Karpas-422 (cell line): Measurements from ENCODE around the gene MR1. TPM values are rescaled to one million over a fixed set of nuclear protein-coding genes. Genes with fewer than 3 reads are reported as not detected.

Experiments used
- DNase-seq: peaks from one replicate; pipeline ENCODE4 v3.0.0-alpha.2; 2015
- H2AFZ ChIP-seq: fragments of 200-600 bp; sonication (generic); 2 replicates; pipeline ENCODE4 v1.6.1; 2014; ENCODE audit warnings: antibody characterized with exemption, low read length, mixed read lengths
- H3K27ac ChIP-seq: fragments of 200-600 bp; sonication (generic); 2 replicates; pipeline ENCODE4 v1.5.1; 2014; ENCODE audit warnings: mild to moderate bottlenecking, low read length, moderate library complexity
- H3K27me3 ChIP-seq: fragments of 200-600 bp; sonication (generic); 2 replicates; pipeline ENCODE4 v1.6.1; 2014; ENCODE audit warnings: low read length, mixed read lengths
- H3K36me3 ChIP-seq: fragments of 200-600 bp; sonication (generic); 2 replicates; pipeline ENCODE4 v1.6.1; 2014; ENCODE audit warnings: low read length, mixed read lengths; ENCODE audit not compliant: insufficient read depth
- H3K4me1 ChIP-seq: fragments of 200-600 bp; sonication (generic); 2 replicates; pipeline ENCODE4 v1.6.1; 2014; ENCODE audit warnings: mild to moderate bottlenecking, low read length, mixed read lengths
- H3K4me2 ChIP-seq: fragments of 200-600 bp; sonication (generic); 2 replicates; pipeline ENCODE4 v1.6.1; 2014; ENCODE audit warnings: low read length, low read depth, mild to moderate bottlenecking; ENCODE audit not compliant: poor library complexity, severe bottlenecking
- H3K4me3 ChIP-seq: fragments of 200-600 bp; sonication (generic); 2 replicates; pipeline ENCODE4 v1.5.1; 2014; ENCODE audit warnings: mild to moderate bottlenecking, antibody characterized with exemption, low read length, mixed read lengths
- H3K79me2 ChIP-seq: fragments of 200-600 bp; sonication (generic); 2 replicates; pipeline ENCODE4 v1.6.1; 2014; ENCODE audit warnings: mild to moderate bottlenecking, low read length, mixed read lengths
- H3K9ac ChIP-seq: fragments of 200-600 bp; sonication (generic); 2 replicates; pipeline ENCODE4 v1.6.0; 2014; ENCODE audit warnings: low read length
- H3K9me2 ChIP-seq: fragments of 200-600 bp; sonication (generic), shearing (Covaris generic); replicated peaks from 2 replicates; pipeline ENCODE4 v1.6.0; 2014; ENCODE audit warnings: mild to moderate bottlenecking, low read length, moderate library complexity; ENCODE audit not compliant: insufficient read depth
- H3K9me3 ChIP-seq: fragments of 300-700, 200-600 bp; sonication (generic); 2 replicates; pipeline ENCODE4 v1.6.1; 2014; ENCODE audit warnings: low read length, mixed read lengths
- H4K20me1 ChIP-seq: fragments of 200-600 bp; sonication (generic); 2 replicates; pipeline ENCODE4 v1.6.1; 2014; ENCODE audit warnings: mild to moderate bottlenecking, antibody characterized with exemption, low read length, low read depth; ENCODE audit not compliant: insufficient read depth
- total RNA-seq: library from RNA; depleted of rRNA; stranded (reverse); fragments of >200 nt; shearing (Covaris generic); gene quantifications from 2 replicates; pipeline ENCODE4 v1.2.3, GENCODE V29; 2014; ENCODE audit warnings: low replicate concordance

MR1 gene
- total RNA-seq, 1 experiment from 2014 or later = 37.3 TPM

DNA sequence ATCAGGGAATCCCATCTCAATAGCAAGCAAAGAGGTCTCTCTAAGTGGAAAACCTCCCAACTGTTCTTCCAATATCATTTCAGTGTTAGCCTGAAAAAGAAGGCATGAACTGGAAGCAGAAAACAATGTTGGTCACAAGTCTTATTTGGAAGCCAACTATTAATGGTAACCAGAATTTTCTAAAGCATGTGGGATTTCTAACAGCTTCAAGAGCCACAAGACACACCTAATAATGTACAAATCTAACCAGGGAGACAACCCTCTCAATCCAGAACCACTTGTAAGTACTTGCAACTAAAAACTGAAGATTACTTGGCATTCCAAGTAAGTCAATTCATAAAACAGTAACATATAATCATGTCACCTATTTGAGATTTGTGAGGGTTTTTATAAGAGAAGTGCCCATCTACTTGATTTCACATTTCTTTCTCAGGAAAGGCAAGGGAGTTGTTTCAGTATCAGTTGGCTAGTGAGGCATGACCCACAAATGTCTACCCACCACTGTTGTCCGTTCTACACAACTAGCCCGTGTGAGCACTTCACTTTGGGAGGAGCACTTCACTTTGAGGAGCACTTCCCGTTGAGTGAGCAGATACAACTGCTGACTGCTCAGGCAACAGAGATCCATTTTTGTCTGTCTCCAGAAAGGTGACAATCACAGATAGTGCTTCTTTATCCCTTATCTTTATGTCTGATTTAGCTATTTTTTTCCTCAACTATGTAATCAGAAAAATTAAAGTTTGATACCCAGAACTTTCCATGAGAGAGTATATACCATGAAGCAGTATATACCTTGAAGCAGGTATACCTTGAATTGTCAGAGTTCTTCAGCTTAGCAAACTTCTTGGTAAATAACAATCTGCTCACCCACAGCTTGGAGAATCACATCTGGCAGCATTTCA is 22.2 kb upstream of the MR1 start:
- H3K9me3 ChIP-seq = no peaks in the 10 kb centered on the region
- H3K9ac ChIP-seq = no peak overlapping the region
- 0 out of 2 replicates have a peak, but pooled peaks cover 4% of the 10 kb centered on the region for H4K20me1 ChIP-seq
- no peak overlapping the region for H3K4me2 ChIP-seq
- H2AFZ ChIP-seq = no peak overlapping the region
- H3K36me3 ChIP-seq = 0 out of 2 replicates have a peak, but pooled peaks cover 3% of the 10 kb centered on the region
- DNase-seq = no peak
- no peaks in the 10 kb centered on the region for H3K27me3 ChIP-seq
- H3K27ac ChIP-seq = no peak overlapping the region
- no peak overlapping the region for H3K4me3 ChIP-seq
- H3K79me2 ChIP-seq = peaks cover 100% of the 10 kb centered on the region
- H3K9me2 ChIP-seq = no peaks in the 10 kb centered on the region
- peaks cover 18% of the 10 kb centered on the region for H3K4me1 ChIP-seq

DNA sequence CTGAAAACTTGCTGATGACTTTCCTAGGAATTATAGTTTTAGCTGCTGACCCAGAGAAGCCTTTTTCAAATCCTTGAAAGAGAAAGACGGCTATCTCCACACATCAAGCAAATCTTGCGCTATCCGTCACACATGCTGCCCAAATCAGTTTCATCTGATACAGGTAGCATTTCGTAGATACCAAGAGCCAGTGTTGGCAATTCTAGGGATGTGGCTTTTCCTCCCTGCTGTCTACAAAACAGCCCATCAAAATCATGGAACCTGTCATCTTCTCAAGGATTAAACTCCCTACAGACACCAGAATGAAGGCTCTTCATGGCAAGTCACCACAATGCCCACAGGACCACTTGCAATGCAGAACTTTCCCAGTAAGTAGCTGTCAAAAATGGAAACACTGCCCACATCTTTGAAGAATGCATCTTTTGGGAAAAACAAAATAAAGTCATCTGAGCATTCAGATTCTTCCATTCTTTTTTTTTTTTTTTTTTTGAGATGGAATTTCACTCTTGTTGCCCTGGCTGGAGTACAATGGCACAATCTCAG is 21.5 kb upstream of the MR1 start:
- Histone ChIP-seq H3K36me3 (peaks cover 4% of the 10 kb centered on the region; the same call in 1 of the 2 replicates), H3K4me2 (no peak overlapping the region), H3K9me3 (no peaks in the 10 kb centered on the region), H3K4me3 (no peak overlapping the region), H3K4me1 (peaks cover 14% of the 10 kb centered on the region), H3K79me2 (peaks cover 99% of the 10 kb centered on the region), H3K27me3 (no peaks in the 10 kb centered on the region), H3K9ac (no peak overlapping the region), H3K27ac (no peak overlapping the region), H2AFZ (no peak overlapping the region), H4K20me1 (0 out of 2 replicates have a peak, but pooled peaks cover 4% of the 10 kb centered on the region), H3K9me2 (no peaks in the 10 kb centered on the region)
- no peak for DNase-seq

DNA sequence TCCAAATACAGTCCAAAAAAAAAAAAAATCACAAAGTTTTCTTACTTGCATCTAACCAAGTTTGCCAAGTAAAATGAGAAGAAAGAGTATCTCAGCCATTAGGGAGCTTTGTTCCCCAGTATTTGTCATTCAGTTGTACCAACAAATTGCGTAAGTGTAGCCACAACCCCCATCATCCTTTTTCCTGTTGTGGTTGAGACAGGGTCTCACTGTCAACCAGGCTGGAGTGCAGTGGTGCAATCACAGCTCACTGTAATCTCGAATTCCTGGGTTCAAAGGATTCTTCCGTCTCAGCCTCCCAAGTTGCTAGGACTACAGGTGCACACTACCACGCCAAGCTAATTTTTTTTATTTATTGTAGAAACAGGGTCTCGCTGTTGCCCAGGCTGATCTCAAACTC is 20.6 kb upstream of the MR1 start:
- Histone ChIP-seq H3K4me1 (peaks cover 9% of the 10 kb centered on the region), H3K79me2 (peaks cover 99% of the 10 kb centered on the region), H3K4me3 (no peak overlapping the region), H3K27me3 (no peaks in the 10 kb centered on the region), H3K27ac (no peak overlapping the region), H2AFZ (no peak overlapping the region), H3K9me2 (no peaks in the 10 kb centered on the region), H3K36me3 (peaks cover 11% of the 10 kb centered on the region), H3K9me3 (no peaks in the 10 kb centered on the region), H4K20me1 (0 out of 2 replicates have a peak, but pooled peaks cover 4% of the 10 kb centered on the region), H3K9ac (no peak overlapping the region), H3K4me2 (no peak overlapping the region)
- no peak for DNase-seq

DNA sequence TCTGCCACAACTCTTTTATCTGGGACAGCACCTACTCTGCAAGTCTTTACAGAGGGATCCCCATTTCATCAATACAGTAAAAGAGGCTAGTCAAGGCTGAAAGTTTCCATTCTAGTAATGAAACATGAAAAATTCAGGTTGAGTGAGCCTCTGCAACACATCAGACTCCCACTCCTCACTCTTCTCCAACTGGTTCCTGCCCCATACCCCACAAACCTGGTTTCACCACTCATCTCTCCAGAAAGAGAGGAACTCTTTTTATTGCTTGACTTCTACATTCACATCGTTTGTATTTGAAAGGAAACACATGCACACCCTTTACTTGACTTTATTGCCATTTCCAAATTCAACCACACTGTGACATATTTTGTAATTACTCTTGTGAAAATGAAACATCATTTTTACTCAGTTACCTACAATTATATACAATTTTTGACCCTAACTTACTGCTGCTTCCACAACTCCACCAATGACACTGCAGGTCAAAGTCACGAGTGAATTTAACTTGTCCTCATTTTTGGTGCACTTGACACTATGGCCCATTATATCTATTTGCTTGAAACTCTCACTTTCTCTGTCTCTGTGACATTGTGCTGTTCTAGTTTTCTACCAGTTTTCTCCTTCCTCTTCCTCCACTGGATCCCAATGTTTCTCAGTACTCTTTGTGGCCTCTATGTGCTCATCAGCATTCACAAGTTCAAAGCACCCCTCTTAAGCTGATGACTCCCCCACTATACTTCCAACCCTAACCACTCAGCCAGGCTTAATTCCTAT is 19.1 kb upstream of the MR1 start:
- Histone ChIP-seq H3K9ac (no peak overlapping the region), H3K36me3 (peaks cover 20% of the 10 kb centered on the region), H3K4me2 (no peak overlapping the region), H3K79me2 (peaks cover 98% of the 10 kb centered on the region), H3K9me2 (no peaks in the 10 kb centered on the region), H3K27ac (no peak overlapping the region), H3K4me1 (peaks cover 15% of the 10 kb centered on the region), H3K27me3 (no peaks in the 10 kb centered on the region), H4K20me1 (0 out of 2 replicates have a peak, but pooled peaks cover 16% of the 10 kb centered on the region), H3K4me3 (no peak overlapping the region), H2AFZ (no peak overlapping the region), H3K9me3 (no peaks in the 10 kb centered on the region)
- no peak for DNase-seq

DNA sequence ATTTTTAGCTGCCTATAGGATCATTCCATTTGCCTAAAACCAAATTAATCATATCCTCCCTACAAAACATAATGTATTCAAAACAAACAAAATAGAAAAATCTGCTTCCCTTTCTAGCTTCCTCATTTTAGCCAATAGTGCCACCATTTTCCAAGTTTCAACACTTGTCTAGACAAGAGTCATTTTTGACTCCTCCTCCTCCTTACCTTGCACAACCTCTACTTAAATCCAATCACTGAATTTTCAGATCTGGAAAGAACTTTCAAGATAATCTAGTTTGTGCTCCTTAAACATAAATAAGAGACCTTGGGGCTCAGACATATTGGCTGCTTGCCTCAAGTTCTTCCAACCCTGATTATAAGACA is 18.6 kb upstream of the MR1 start:
- Histone ChIP-seq H3K4me1 (peaks cover 18% of the 10 kb centered on the region), H3K4me3 (no peak overlapping the region), H3K9ac (no peak overlapping the region), H3K27ac (no peak overlapping the region), H3K79me2 (peaks cover 98% of the 10 kb centered on the region), H3K27me3 (no peaks in the 10 kb centered on the region), H3K9me3 (no peaks in the 10 kb centered on the region), H3K36me3 (peaks cover 20% of the 10 kb centered on the region), H3K9me2 (no peaks in the 10 kb centered on the region), H4K20me1 (peaks cover 16% of the 10 kb centered on the region; the same call in 1 of the 2 replicates), H2AFZ (no peak overlapping the region), H3K4me2 (no peak overlapping the region)
- peak; percentile 48 for DNase-seq

DNA sequence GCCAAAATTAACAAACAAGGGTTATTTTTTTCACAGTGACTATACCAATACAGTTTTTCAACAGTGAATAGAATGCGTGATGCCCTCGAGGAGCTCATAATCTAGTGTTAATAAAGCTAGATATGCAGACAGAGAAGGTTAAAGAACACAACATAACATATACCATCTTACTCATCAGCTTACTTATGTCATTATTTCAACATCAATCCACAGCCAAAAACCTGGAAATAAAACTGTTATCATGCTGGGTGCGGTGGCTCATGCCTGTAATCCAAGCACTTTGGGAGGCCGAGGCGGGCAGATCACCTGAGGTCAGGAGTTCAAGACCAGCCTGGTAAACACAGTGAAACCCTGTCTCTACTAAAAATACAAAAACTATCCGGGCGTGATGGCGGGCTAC is 17.2 kb upstream of the MR1 start:
- Histone ChIP-seq H3K4me3 (no peak overlapping the region), H3K9me3 (no peaks in the 10 kb centered on the region), H3K9ac (no peak overlapping the region), H4K20me1 (peaks cover 21% of the 10 kb centered on the region; the same call in 1 of the 2 replicates), H3K27ac (no peak overlapping the region), H3K36me3 (peaks cover 20% of the 10 kb centered on the region), H3K4me2 (no peak overlapping the region), H3K27me3 (no peaks in the 10 kb centered on the region), H3K9me2 (no peaks in the 10 kb centered on the region), H2AFZ (no peak overlapping the region), H3K4me1 (peaks cover 30% of the 10 kb centered on the region), H3K79me2 (peaks cover 98% of the 10 kb centered on the region)
- no peak for DNase-seq

DNA sequence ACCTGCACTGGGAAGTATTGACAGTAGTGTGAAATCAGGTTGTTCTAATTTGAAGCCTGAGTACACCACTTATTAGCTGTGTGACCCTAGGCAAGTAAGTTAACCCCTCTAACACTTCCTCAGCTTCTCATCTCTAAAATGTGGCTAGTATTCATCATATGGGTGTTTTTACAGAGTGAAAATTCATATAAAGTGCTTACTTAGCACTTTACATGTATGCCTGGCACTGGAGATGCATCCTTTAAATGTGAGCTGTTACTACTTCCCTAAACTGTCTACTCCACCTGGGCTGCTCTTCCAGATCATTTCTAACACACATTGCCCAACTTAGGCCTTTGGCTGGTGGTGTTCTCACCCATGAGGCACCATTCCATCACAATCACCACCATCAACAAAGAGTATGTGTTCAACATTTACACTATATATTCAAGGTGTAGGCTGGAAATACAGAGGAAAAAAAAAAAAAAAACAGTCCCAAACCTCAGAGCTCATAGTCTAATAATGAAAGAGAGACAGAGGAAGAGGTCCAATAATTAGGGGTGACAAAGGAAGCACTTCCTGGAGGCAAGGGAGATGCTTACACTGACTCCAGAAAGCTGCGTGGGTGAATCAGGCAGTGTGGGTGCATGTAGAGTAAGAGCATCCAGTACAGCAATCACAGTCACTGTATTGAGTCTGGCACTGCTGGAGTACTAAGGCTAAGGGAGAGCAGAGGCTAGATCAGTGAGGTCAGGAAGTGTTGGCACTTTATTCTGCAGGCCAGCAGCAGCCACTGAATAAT is 14.7 kb upstream of the MR1 start:
- peaks cover 40% of the 10 kb centered on the region for H3K4me1 ChIP-seq
- peaks cover 83% of the 10 kb centered on the region for H3K79me2 ChIP-seq
- no peak overlapping the region for H3K9ac ChIP-seq
- no peaks in the 10 kb centered on the region for H3K9me2 ChIP-seq
- H4K20me1 ChIP-seq = peaks cover 21% of the 10 kb centered on the region; the same call in 1 of the 2 replicates
- no peak overlapping the region for H2AFZ ChIP-seq
- no peaks in the 10 kb centered on the region for H3K9me3 ChIP-seq
- H3K27me3 ChIP-seq = no peaks in the 10 kb centered on the region
- H3K4me3 ChIP-seq = no peak overlapping the region
- H3K36me3 ChIP-seq = peaks cover 20% of the 10 kb centered on the region
- no peak overlapping the region for H3K27ac ChIP-seq
- DNase-seq = no peak
- H3K4me2 ChIP-seq = no peak overlapping the region
